Measurements from ENCODE around the gene SLC6A13.

SLC6A13 gene

GRCh38 chr12:210277-211141, 52.1 kb downstream of the SLC6A13 start:
- no peak for DNase-seq
- TF ChIP-seq CTCF (IDR thresholded peaks at IDR 0.05; ENCODE audit: low read depth, low read length, missing control alignments), result no peak
- Histone ChIP-seq H3K27ac (no peak overlapping the region), H3K4me3 (ENCODE audit: low read depth, low read length) (no peak overlapping the region), H3K36me3 (replicated peaks) (no peaks in the 10 kb centered on the region), H3K27me3 (replicated peaks) (peaks cover 28% of the 10 kb centered on the region)
- in situ Hi-C loops (cut with HindIII; ENCODE audit: low pct_ligation_motif_present, low sequenced_read_pairs), result no loop called here

- no peak overlapping the region for H3K4me3 ChIP-seq (ENCODE audit: low read depth, low read length)
- in situ Hi-C loops (cut with HindIII; ENCODE audit: low pct_ligation_motif_present, low sequenced_read_pairs), result no loop called here
- TF ChIP-seq CTCF (IDR thresholded peaks at IDR 0.05; ENCODE audit: low read depth, low read length, missing control alignments), result no peak
- no peaks in the 10 kb centered on the region for H3K36me3 ChIP-seq (replicated peaks)
- H3K27ac ChIP-seq, result no peak overlapping the region
- H3K27me3 ChIP-seq (replicated peaks), result peaks cover 28% of the 10 kb centered on the region
- DNase-seq, result no peak
Measured at GRCh38 chr12:209851-210250, 52.8 kb downstream of the SLC6A13 start.

GRCh38 chr12:209246-209645, 53.4 kb downstream of the SLC6A13 start:
- in situ Hi-C loops (cut with HindIII; ENCODE audit: low pct_ligation_motif_present, low sequenced_read_pairs), result no loop called here
- no peak overlapping the region for H3K4me3 ChIP-seq (ENCODE audit: low read depth, low read length)
- no peak for TF ChIP-seq CTCF (IDR thresholded peaks at IDR 0.05; ENCODE audit: low read depth, low read length, missing control alignments)
- peaks cover 25% of the 10 kb centered on the region for H3K27me3 ChIP-seq (replicated peaks)
- no peak for DNase-seq
- no peak overlapping the region for H3K27ac ChIP-seq
- H3K36me3 ChIP-seq (replicated peaks), result no peaks in the 10 kb centered on the region

GRCh38 chr12:208813-209212, 53.8 kb downstream of the SLC6A13 start:
- no peak for DNase-seq
- Histone ChIP-seq H3K4me3 (ENCODE audit: low read depth, low read length) (no peak overlapping the region), H3K27me3 (replicated peaks) (peaks cover 25% of the 10 kb centered on the region), H3K36me3 (replicated peaks) (no peaks in the 10 kb centered on the region), H3K27ac (no peak overlapping the region)
- no peak for TF ChIP-seq CTCF (IDR thresholded peaks at IDR 0.05; ENCODE audit: low read depth, low read length, missing control alignments)
- in situ Hi-C loops (cut with HindIII; ENCODE audit: low pct_ligation_motif_present, low sequenced_read_pairs), result no loop called here

GRCh38 chr12:207804-208203, 54.8 kb downstream of the SLC6A13 start:
- Histone ChIP-seq H3K27ac (no peak overlapping the region), H3K27me3 (replicated peaks) (peaks cover 18% of the 10 kb centered on the region), H3K4me3 (ENCODE audit: low read depth, low read length) (no peak overlapping the region), H3K36me3 (replicated peaks) (no peaks in the 10 kb centered on the region)
- in situ Hi-C loops (cut with HindIII; ENCODE audit: low pct_ligation_motif_present, low sequenced_read_pairs), result no loop called here
- DNase-seq, result no peak
- no peak for TF ChIP-seq CTCF (IDR thresholded peaks at IDR 0.05; ENCODE audit: low read depth, low read length, missing control alignments)

Data from brain microvascular endothelial cell (primary cell).